Measurements from ENCODE around the gene FAM131A.

GRCh38 chr3:184346480-184347190, 9.2 kb downstream of the FAM131A start:
- TF ChIP-seq CTCF (IDR thresholded peaks at IDR 0.05 in 4 of 5, conservative IDR thresholded peaks at IDR 0.05 in 1 of 5) (no peak), POLR2A (IDR thresholded peaks at IDR 0.05) (no peak)

All from gastrocnemius medialis (tissue), 4 donors.